Dermis blood vessel endothelial cell (primary cell): ENCODE measurements around the gene KCNQ1. TPM values are rescaled to one million over a fixed set of nuclear protein-coding genes. Genes with fewer than 3 reads are reported as not detected.

ENCODE experiments used
- DNase-seq: peaks from one replicate; pipeline ENCODE4 v3.0.0; 2010
- total RNA-seq: library from RNA; depleted of rRNA; stranded (reverse); fragments of >200 nt; gene quantifications from 2 replicates; pipeline ENCODE4 v1.2.3, GENCODE V29; 2014

KCNQ1 gene
- total RNA-seq, 1 donor from 2014 or later: 0.34 TPM

- no peak for DNase-seq
Measured at GRCh38 chr11:2804189-2804588, 359.4 kb downstream of the KCNQ1 start.

DNA sequence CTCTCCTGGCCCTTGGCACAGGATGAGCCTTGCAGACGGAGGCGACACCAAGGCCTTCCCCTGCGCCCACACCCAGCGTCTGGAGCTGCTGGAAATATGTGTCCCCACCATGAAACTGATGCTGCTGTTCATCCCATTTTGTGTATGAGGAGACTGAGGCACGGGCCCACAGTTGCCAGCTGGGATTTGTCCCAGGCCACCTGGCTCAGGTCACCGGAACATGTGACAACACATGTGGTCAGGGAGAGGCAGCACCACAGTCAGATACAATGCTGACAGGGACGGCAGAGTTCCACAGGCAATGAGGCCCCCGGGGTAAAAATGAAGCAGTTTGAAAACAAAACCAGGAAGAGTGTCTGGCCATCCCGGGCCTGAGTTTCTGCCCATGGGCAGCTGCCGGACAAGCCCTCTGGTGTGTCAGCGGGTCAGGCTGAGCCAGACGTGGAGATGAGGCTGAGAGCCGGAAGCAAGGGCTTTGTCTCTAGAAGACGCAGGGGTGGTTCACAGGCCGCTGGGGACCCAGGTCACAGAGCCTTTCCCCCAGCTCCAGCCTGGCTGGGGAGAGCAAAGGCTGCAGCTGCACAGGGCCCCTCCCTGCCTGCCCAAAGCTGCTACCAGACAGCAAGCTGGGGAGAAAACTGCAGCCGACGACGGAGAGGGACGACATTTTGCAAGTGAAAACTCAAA, 360.0 kb downstream of the KCNQ1 start:
- DNase-seq: peak; percentile 28

DNA sequence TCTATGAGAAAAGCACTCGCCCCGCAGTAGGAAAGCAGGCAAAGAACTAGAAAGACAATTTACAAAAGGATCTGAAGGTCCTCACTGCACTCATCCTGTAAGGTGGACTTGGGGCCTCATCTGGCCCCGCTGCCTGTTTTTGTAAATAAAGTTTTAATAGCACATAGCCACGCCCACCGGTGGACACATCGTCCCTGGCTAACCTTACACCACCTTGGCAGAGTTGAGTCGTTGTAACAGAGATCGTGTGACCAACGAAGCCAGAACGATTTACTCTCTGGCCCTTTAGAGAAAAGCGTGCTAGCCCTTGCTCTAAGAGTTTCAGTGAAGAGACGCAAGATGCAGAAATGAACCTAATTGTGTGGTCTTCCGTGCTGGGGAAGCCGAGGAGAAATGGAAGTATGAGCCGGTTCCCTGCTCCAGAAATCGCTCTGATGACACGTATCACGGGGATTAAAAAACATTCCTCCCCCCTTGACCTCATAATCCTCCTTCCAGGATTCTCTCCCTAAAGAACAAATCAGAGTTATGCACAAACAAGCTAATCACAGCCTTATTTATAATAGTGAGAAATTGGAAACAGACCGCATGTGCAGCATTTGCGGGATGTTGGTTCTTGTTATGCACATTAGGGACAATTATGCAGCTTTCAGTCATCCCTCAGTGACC, 360.7 kb downstream of the KCNQ1 start:
- DNase-seq: no peak

GRCh38 chr11:2806351-2807024, 361.7 kb downstream of the KCNQ1 start:
- no peak for DNase-seq

- DNase-seq: peak; percentile 12
Measured at GRCh38 chr11:2807025-2807681, 362.3 kb downstream of the KCNQ1 start.

- no peak for DNase-seq
Measured at GRCh38 chr11:2807801-2808241, 363.0 kb downstream of the KCNQ1 start.

DNA sequence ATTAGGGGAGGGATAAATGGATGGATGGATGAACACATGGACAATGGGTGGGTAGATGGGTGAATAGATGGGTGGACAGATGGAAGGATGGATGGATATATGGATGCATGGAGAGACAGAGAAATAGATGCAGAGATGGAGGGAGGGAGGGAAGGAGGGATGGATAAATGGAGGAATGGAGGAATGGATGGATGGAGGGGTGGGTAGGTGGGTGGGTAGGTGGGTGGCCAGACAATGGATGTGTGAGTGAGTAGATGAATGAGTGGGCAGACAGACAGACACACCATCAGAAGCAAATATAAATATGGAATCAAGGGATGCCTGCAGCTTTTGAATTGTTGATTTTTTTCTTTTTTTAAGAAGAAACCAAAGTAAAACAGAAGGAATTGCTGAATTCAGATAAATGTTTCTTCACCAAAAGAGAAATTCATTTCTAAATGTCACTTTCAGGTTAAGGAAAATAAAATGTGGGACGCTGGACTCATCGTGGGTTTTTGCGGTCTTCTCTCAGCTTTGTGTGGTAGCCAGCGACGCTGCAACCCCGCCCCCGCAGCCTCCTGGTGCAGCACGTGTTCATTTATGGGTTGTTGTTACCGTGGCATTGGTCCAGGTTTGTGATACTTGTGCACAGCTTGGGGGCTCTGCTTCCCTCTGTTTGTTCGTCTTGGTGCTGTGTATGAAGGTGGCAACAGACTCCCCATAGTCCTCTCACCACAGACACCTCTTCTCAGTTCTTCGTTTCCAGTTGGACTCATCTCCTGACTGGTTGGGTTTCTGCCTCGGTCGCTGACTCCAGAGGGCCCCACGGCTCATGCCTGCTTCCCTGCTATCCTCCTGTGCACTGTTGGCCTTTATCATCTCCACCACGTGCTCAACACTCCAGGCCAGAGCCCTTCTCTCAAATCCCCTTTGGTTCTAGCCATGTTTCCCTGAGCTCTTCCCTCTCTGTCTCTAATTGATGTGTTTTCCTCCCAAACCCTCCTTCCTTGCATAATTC, 364.3 kb downstream of the KCNQ1 start:
- no peak for DNase-seq

DNA sequence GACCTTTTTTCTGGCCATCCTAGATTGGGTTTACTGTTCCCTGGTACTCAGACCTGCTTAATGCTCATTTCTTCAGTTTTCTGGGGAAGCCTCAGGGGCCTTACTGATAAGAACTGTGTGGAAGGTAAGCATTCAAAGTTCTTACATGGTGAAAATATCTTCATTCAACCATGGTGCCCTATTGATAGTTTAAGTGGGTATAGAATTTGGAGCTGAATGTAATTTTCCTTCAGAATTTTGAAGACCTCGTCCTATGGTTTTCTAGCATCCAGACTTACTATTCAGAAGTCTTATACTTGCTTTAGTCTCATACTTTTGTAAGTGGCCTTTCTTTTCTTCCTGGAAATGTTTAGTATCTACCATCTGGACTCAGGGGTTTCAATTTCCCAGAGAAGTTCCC, 365.0 kb downstream of the KCNQ1 start:
- no peak for DNase-seq

- no peak for DNase-seq
Measured at GRCh38 chr11:2810411-2811205, 365.8 kb downstream of the KCNQ1 start.

GRCh38 chr11:2811206-2812091, 366.6 kb downstream of the KCNQ1 start:
- DNase-seq: no peak

GRCh38 chr11:2812371-2812991, 367.7 kb downstream of the KCNQ1 start:
- DNase-seq: peak; percentile 7

- no peak for DNase-seq
Measured at GRCh38 chr11:2813141-2813908, 368.5 kb downstream of the KCNQ1 start.

- DNase-seq: no peak
Measured at GRCh38 chr11:2813968-2814367, 369.2 kb downstream of the KCNQ1 start.

- DNase-seq: no peak
Measured at GRCh38 chr11:2814751-2815150, 369.9 kb downstream of the KCNQ1 start.

DNA sequence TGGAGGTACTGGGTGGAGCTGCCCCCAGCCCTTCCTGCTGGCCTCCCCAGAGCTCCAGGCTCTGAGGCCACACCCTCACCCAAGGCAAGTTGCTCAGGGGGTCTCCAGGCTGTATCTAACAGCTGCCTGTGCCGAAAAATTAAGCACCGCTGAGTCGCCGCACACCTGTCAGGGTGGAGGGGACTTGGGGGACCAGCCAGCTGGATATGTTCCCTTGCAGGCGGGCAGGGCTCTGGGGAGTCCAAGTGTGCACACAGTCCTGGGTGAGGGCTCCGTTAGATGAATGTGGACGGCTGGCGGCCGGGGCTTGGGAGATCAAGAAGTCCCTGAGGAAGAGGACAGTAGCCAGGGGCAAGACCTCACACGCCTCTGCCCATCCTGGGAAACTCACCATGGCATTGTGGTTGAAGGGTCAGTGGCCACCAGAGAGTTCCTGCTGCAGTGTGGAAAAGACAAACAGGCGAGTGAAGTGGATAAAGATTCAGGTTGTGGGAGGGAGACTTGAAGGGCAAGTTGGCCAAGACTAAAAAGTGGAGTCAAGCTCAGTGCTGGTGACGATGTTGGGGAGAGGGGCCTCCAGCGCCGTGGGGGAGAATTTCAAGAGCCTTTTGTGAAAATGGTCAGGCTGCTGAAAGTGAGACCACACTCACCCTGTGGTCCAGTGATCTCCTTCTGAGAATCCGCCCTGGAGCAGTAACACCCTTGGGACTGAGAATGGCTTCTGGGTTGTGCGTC, 371.1 kb downstream of the KCNQ1 start:
- no peak for DNase-seq

DNA sequence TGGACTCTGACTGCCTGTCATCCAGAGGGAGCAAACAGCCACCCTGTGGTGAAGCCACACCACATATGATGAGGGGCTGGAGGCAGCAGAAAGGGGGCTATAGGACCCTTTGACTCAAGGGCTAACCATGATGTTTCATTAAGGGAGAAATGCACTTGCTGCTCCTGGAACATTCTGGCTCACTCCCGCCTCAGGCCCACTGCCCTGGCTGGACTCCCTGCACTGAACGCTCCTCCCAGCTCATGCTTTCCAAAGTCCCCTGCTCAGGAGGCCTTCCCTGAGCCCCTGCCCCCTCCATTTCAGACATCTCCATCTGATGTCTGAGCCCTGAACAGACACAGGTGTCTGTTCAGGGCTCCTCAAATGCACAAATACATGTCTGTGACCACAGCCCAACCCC, 371.7 kb downstream of the KCNQ1 start:
- DNase-seq: no peak

DNA sequence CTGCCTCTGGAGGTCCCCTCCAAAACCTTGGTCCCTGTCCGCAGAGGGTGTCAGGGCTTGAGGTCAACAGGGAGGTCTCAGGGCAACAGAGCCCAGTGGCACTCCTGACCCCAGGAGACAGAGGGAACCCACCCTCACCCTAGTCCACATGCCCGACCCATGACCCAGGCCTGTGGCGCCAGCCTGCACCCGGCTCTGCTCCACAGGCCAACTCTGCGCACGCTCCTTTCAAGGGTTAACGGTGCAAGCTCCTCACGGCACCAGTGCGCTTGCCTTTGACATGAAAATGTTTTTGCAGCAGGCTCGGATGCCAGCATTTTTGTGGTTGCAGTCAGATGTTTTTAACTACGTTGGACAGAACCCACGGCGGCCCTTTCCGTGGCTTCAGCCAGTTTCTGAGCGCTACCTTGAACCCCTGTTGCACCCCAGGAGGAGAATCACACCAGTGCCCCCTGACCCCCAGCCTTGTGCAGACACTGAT, 372.2 kb downstream of the KCNQ1 start:
- no peak for DNase-seq

GRCh38 chr11:2817431-2817830, 372.6 kb downstream of the KCNQ1 start:
- DNase-seq: no peak
